Suprapubic skin (tissue), 4 donors: ENCODE measurements around the gene TEAD1. TPM values are rescaled to one million over a fixed set of nuclear protein-coding genes. Genes with fewer than 3 reads are reported as not detected.

Experiments
- DNase-seq, 2 donors: peaks; one replicate each; pipeline ENCODE4 v3.0.0-alpha.2; 2019; ENCODE audit warnings: low spot score in 2 of 2
- H3K27ac ChIP-seq: fragments of 200-600 bp; sonication (generic); one replicate; pipeline ENCODE4 v1.5.1; 2019
- H3K27me3 ChIP-seq: fragments of 200-600 bp; sonication (generic); one replicate; pipeline ENCODE4 v1.5.1; 2019
- H3K36me3 ChIP-seq: fragments of 200-600 bp; sonication (generic); one replicate; pipeline ENCODE4 v1.5.1; 2019
- H3K4me1 ChIP-seq: fragments of 200-600 bp; sonication (generic); one replicate; pipeline ENCODE4 v1.5.1; 2019
- H3K4me3 ChIP-seq: fragments of 200-600 bp; sonication (generic); one replicate; pipeline ENCODE4 v1.5.1; 2019; ENCODE audit warnings: mild to moderate bottlenecking
- H3K9me3 ChIP-seq: fragments of 200-600 bp; sonication (generic); one replicate; pipeline ENCODE4 v1.5.1; 2019
- CTCF ChIP-seq, 2 donors: fragments of 200-600 bp in 1 of 2; fragments of 450-650 bp in 1 of 2; sonication (generic) in 1 of 2; IDR thresholded peaks; one replicate each; pipeline ENCODE4 v1.5.1; 2016 to 2019; ENCODE audit warnings: antibody characterized with exemption in 2 of 2, mild to moderate bottlenecking in 1 of 2, moderate library complexity in 1 of 2
- EP300 ChIP-seq: sonication (generic); formaldehyde crosslinking; IDR thresholded peaks from one replicate; pipeline ENCODE4 v1.6.1; 2017; ENCODE audit warnings: antibody characterized with exemption
- POLR2A ChIP-seq, 2 donors: fragments of 450-650 bp; IDR thresholded peaks; one replicate each; pipeline ENCODE4 v1.6.1; 2017; ENCODE audit warnings: antibody characterized with exemption in 2 of 2, mild to moderate bottlenecking in 2 of 2, moderate library complexity in 2 of 2
- POLR2AphosphoS5 ChIP-seq, 3 donors: sonication (generic); formaldehyde crosslinking; IDR thresholded peaks; one replicate each; pipeline ENCODE4 v1.6.1; 2017; ENCODE audit warnings: antibody characterized with exemption in 3 of 3
- WGBS: methylation state at CpG from one replicate; pipeline ENCODE4 v1.1.5; 2018; 5-methylcytosine and 5-hydroxymethylcytosine counted together
- total RNA-seq, 4 donors: library from RNA; depleted of rRNA; stranded (reverse); fragments of >200 nt; gene quantifications; one replicate each; pipeline ENCODE4 v1.1.0, GENCODE V29; 2016

The TEAD1 gene
- total RNA-seq, 4 donors from 2014 or later, result 60.3 to 84.8 (median 72.4) TPM

- Histone ChIP-seq H3K36me3 (no peaks in the 10 kb centered on the region), H3K4me3 (no peak overlapping the region), H3K4me1 (no peaks in the 10 kb centered on the region), H3K9me3 (peaks cover 2% of the 10 kb centered on the region), H3K27me3 (no peaks in the 10 kb centered on the region), H3K27ac (no peak overlapping the region)
- TF ChIP-seq POLR2A (IDR thresholded peaks at IDR 0.05) (no peak), EP300 (no peak), POLR2AphosphoS5 (IDR thresholded peaks at IDR 0.05) (no peak), CTCF (IDR thresholded peaks at IDR 0.05) (no peak)
- no peak for DNase-seq
- 87% methylated on average over 6 of the region's 6 CpGs for WGBS
These were observed 44.5 kb upstream of the TEAD1 start for GRCh38 chr11:12629601-12630313.

- Histone ChIP-seq H3K4me1 (no peaks in the 10 kb centered on the region), H3K9me3 (no peaks in the 10 kb centered on the region)
These were observed 42.6 kb upstream of the TEAD1 start for GRCh38 chr11:12631651-12632050.

GRCh38 chr11:12634329-12634728, 39.9 kb upstream of the TEAD1 start:
- no peak for DNase-seq
- WGBS, result 100% methylated on average over 1 of the region's 1 CpG
- H3K27me3 ChIP-seq, result no peaks in the 10 kb centered on the region
- no peak overlapping the region for H3K27ac ChIP-seq
- H3K4me3 ChIP-seq, result no peak overlapping the region
- no peaks in the 10 kb centered on the region for H3K9me3 ChIP-seq
- TF ChIP-seq CTCF (IDR thresholded peaks at IDR 0.05), result no peak
- no peak for TF ChIP-seq POLR2A (IDR thresholded peaks at IDR 0.05)
- no peak for TF ChIP-seq POLR2AphosphoS5 (IDR thresholded peaks at IDR 0.05)
- H3K4me1 ChIP-seq, result no peaks in the 10 kb centered on the region
- no peaks in the 10 kb centered on the region for H3K36me3 ChIP-seq

More at GRCh38 chr11:12631651-12632050, 42.6 kb upstream of the TEAD1 start:
- TF ChIP-seq POLR2A (IDR thresholded peaks at IDR 0.05) (no peak), EP300 (no peak), CTCF (IDR thresholded peaks at IDR 0.05) (no peak), POLR2AphosphoS5 (IDR thresholded peaks at IDR 0.05) (no peak)
- Histone ChIP-seq H3K36me3 (no peaks in the 10 kb centered on the region), H3K27me3 (no peaks in the 10 kb centered on the region), H3K27ac (no peak overlapping the region), H3K4me3 (no peak overlapping the region)
- no peak for DNase-seq
- 88% methylated on average over 4 of the region's 4 CpGs for WGBS

- H3K27ac ChIP-seq, result no peak overlapping the region
- 84% methylated on average over 4 of the region's 5 CpGs for WGBS
- H3K36me3 ChIP-seq, result no peaks in the 10 kb centered on the region
- no peaks in the 10 kb centered on the region for H3K4me1 ChIP-seq
- no peaks in the 10 kb centered on the region for H3K27me3 ChIP-seq
- no peak for TF ChIP-seq CTCF (IDR thresholded peaks at IDR 0.05)
- TF ChIP-seq POLR2AphosphoS5 (IDR thresholded peaks at IDR 0.05), result no peak
- no peak for TF ChIP-seq EP300
- TF ChIP-seq POLR2A (IDR thresholded peaks at IDR 0.05), result no peak
- H3K4me3 ChIP-seq, result no peak overlapping the region
- H3K9me3 ChIP-seq, result no peaks in the 10 kb centered on the region
- no peak for DNase-seq
These were observed 37.3 kb upstream of the TEAD1 start for GRCh38 chr11:12636871-12637410.

GRCh38 chr11:12639388-12639787, 34.8 kb upstream of the TEAD1 start:
- Histone ChIP-seq H3K36me3 (no peaks in the 10 kb centered on the region), H3K9me3 (no peaks in the 10 kb centered on the region), H3K27ac (no peak overlapping the region), H3K4me3 (no peak overlapping the region), H3K27me3 (no peaks in the 10 kb centered on the region), H3K4me1 (no peaks in the 10 kb centered on the region)
- TF ChIP-seq CTCF (IDR thresholded peaks at IDR 0.05) (no peak), POLR2A (IDR thresholded peaks at IDR 0.05) (no peak), EP300 (no peak), POLR2AphosphoS5 (IDR thresholded peaks at IDR 0.05) (no peak)
- DNase-seq, result no peak
